ENCODE measurements around the gene CLCN6.

The CLCN6 gene

GRCh38 chr1:11841245-11842153 lies 35.5 kb downstream of the CLCN6 start:
- no peak for TF ChIP-seq TAF1 (IDR thresholded peaks at IDR 0.05; ENCODE audit: low read depth)

- TF ChIP-seq TAF1 (IDR thresholded peaks at IDR 0.05; ENCODE audit: low read depth) (no peak), ZBTB7A (IDR thresholded peaks at IDR 0.05; ENCODE audit: low read depth) (no peak), REST (IDR thresholded peaks at IDR 0.05; ENCODE audit: low read depth) (no peak), USF1 (IDR thresholded peaks at IDR 0.05) (no peak), MAX (IDR thresholded peaks at IDR 0.05) (no peak), NFIC (IDR thresholded peaks at IDR 0.05) (no peak), TCF12 (IDR thresholded peaks at IDR 0.05; ENCODE audit: low read depth) (no peak), CEBPB (IDR thresholded peaks at IDR 0.05) (no peak), FOXM1 (IDR thresholded peaks at IDR 0.05; ENCODE audit: borderline replicate concordance, low read depth) (no peak), YY1 (IDR thresholded peaks at IDR 0.05; ENCODE audit: low read depth) (no peak), EGR1 (IDR thresholded peaks at IDR 0.05) (no peak), RAD21 (IDR thresholded peaks at IDR 0.05; ENCODE audit: low read depth) (no peak), TEAD4 (IDR thresholded peaks at IDR 0.05) (no peak), CREB1 (IDR thresholded peaks at IDR 0.05; ENCODE audit: low read depth) (no peak), EP300 (IDR thresholded peaks at IDR 0.05; ENCODE audit: borderline replicate concordance) (no peak)
These were observed 36.4 kb downstream of the CLCN6 start for GRCh38 chr1:11842154-11843041.

GRCh38 chr1:11845641-11846335 lies 39.8 kb downstream of the CLCN6 start:
- TF ChIP-seq TAF1 (IDR thresholded peaks at IDR 0.05; ENCODE audit: low read depth) (no peak), REST (IDR thresholded peaks at IDR 0.05; ENCODE audit: low read depth) (peak; percentile 91), TEAD4 (IDR thresholded peaks at IDR 0.05) (peak; percentile 30; the same call in 1 of the 2 replicates)

- no peak for TF ChIP-seq TCF12 (IDR thresholded peaks at IDR 0.05; ENCODE audit: low read depth)
- TF ChIP-seq EGR1 (IDR thresholded peaks at IDR 0.05): no peak
- TF ChIP-seq TEAD4 (IDR thresholded peaks at IDR 0.05): no peak
- no peak for TF ChIP-seq YY1 (IDR thresholded peaks at IDR 0.05; ENCODE audit: low read depth)
- no peak for TF ChIP-seq REST (IDR thresholded peaks at IDR 0.05; ENCODE audit: low read depth)
- no peak for TF ChIP-seq MAX (IDR thresholded peaks at IDR 0.05)
These were observed 41.8 kb downstream of the CLCN6 start, which contains the start of gene NPPA for GRCh38 chr1:11847667-11848372. NPPA (minus strand) TSS chr1:11847783; CDS start chr1:11847684, 99 bp downstream.

Measured in Ishikawa (cell line).